GM23338 (cell line): ENCODE data around the gene FMN2.

Source experiments
- CREB1 ChIP-seq: fragments of 250-450 bp; sonication (Bioruptor Pico); IDR thresholded peaks from 2 replicates; pipeline ENCODE4 v1.5.0; 2020; ENCODE audit warnings: low read depth, mild to moderate bottlenecking, moderate library complexity
- EZH2 ChIP-seq: fragments of 200-600 bp; sonication (generic); IDR thresholded peaks from one replicate; pipeline ENCODE4 v1.8.0; 2017; ENCODE audit warnings: antibody characterized with exemption, mild to moderate bottlenecking, low read depth; ENCODE audit not compliant: unreplicated experiment
- EZH2phosphoT487 ChIP-seq: fragments of 200-600 bp; sonication (generic); IDR thresholded peaks from one replicate; pipeline ENCODE4 v1.8.1; 2018; ENCODE audit warnings: antibody characterized with exemption; ENCODE audit not compliant: unreplicated experiment
- JUNB ChIP-seq: IDR thresholded peaks from one replicate; pipeline ENCODE4 v1.6.1; 2016; ENCODE audit warnings: antibody characterized with exemption; ENCODE audit not compliant: unreplicated experiment
- NANOG ChIP-seq: IDR thresholded peaks from 2 replicates; pipeline ENCODE4 v1.6.1; 2016; ENCODE audit warnings: antibody characterized with exemption, borderline replicate concordance
- POLR2AphosphoS5 ChIP-seq: IDR thresholded peaks from 2 replicates; pipeline ENCODE4 v1.6.1; 2016; ENCODE audit warnings: antibody characterized with exemption, low read depth
- STAT1 ChIP-seq: IDR thresholded peaks from one replicate; pipeline ENCODE4 v1.6.1; 2016; ENCODE audit warnings: antibody characterized with exemption; ENCODE audit not compliant: unreplicated experiment
- ZNF331 ChIP-seq: fragments of 250-450 bp; sonication (Bioruptor Pico); IDR thresholded peaks from 2 replicates; pipeline ENCODE4 v1.5.0; 2020; ENCODE audit warnings: low read depth, mild to moderate bottlenecking, moderate library complexity
- TF ChIP-seq, protein P1 (sequence below), 2 experiments: fragments of 200-600 bp in 1 of 2; sonication (generic) in 1 of 2; conservative IDR thresholded peaks; 2 replicates each; pipeline versions ENCODE4 v1.5.1 to v1.6.1; 2016 to 2017; ENCODE audit warnings: antibody characterized with exemption in 2 of 2, low read depth in 2 of 2, mild to moderate bottlenecking in 2 of 2, moderate library complexity in 1 of 2
- TF ChIP-seq, protein P2 (sequence below): IDR thresholded peaks from one replicate; pipeline ENCODE4 v1.6.1; 2018; ENCODE audit warnings: antibody characterized with exemption; ENCODE audit not compliant: unreplicated experiment
- TF ChIP-seq, protein P3 (sequence below): IDR thresholded peaks from 2 replicates; pipeline ENCODE4 v1.6.1; 2016; ENCODE audit warnings: antibody characterized with exemption
- TF ChIP-seq, protein P4 (sequence below): fragments of 250-450 bp; sonication (Bioruptor Pico); IDR thresholded peaks from 2 replicates; pipeline ENCODE4 v1.5.0; 2020; ENCODE audit warnings: mild to moderate bottlenecking, moderate library complexity

- TF ChIP-seq EZH2, result no peak
- TF ChIP-seq, protein P1, sequence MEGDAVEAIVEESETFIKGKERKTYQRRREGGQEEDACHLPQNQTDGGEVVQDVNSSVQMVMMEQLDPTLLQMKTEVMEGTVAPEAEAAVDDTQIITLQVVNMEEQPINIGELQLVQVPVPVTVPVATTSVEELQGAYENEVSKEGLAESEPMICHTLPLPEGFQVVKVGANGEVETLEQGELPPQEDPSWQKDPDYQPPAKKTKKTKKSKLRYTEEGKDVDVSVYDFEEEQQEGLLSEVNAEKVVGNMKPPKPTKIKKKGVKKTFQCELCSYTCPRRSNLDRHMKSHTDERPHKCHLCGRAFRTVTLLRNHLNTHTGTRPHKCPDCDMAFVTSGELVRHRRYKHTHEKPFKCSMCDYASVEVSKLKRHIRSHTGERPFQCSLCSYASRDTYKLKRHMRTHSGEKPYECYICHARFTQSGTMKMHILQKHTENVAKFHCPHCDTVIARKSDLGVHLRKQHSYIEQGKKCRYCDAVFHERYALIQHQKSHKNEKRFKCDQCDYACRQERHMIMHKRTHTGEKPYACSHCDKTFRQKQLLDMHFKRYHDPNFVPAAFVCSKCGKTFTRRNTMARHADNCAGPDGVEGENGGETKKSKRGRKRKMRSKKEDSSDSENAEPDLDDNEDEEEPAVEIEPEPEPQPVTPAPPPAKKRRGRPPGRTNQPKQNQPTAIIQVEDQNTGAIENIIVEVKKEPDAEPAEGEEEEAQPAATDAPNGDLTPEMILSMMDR (conservative IDR thresholded peaks at IDR 0.05; ENCODE audit: low read depth in 2 of 2), result no peak
- no peak for TF ChIP-seq POLR2AphosphoS5
- TF ChIP-seq, protein P2, sequence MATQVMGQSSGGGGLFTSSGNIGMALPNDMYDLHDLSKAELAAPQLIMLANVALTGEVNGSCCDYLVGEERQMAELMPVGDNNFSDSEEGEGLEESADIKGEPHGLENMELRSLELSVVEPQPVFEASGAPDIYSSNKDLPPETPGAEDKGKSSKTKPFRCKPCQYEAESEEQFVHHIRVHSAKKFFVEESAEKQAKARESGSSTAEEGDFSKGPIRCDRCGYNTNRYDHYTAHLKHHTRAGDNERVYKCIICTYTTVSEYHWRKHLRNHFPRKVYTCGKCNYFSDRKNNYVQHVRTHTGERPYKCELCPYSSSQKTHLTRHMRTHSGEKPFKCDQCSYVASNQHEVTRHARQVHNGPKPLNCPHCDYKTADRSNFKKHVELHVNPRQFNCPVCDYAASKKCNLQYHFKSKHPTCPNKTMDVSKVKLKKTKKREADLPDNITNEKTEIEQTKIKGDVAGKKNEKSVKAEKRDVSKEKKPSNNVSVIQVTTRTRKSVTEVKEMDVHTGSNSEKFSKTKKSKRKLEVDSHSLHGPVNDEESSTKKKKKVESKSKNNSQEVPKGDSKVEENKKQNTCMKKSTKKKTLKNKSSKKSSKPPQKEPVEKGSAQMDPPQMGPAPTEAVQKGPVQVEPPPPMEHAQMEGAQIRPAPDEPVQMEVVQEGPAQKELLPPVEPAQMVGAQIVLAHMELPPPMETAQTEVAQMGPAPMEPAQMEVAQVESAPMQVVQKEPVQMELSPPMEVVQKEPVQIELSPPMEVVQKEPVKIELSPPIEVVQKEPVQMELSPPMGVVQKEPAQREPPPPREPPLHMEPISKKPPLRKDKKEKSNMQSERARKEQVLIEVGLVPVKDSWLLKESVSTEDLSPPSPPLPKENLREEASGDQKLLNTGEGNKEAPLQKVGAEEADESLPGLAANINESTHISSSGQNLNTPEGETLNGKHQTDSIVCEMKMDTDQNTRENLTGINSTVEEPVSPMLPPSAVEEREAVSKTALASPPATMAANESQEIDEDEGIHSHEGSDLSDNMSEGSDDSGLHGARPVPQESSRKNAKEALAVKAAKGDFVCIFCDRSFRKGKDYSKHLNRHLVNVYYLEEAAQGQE, result no peak
- TF ChIP-seq, protein P3, sequence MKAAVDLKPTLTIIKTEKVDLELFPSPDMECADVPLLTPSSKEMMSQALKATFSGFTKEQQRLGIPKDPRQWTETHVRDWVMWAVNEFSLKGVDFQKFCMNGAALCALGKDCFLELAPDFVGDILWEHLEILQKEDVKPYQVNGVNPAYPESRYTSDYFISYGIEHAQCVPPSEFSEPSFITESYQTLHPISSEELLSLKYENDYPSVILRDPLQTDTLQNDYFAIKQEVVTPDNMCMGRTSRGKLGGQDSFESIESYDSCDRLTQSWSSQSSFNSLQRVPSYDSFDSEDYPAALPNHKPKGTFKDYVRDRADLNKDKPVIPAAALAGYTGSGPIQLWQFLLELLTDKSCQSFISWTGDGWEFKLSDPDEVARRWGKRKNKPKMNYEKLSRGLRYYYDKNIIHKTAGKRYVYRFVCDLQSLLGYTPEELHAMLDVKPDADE, result no peak
- TF ChIP-seq CREB1 (CRISPR knock-in tag), result no peak
- no peak for TF ChIP-seq EZH2phosphoT487
- TF ChIP-seq NANOG, result no peak
- TF ChIP-seq, protein P4, sequence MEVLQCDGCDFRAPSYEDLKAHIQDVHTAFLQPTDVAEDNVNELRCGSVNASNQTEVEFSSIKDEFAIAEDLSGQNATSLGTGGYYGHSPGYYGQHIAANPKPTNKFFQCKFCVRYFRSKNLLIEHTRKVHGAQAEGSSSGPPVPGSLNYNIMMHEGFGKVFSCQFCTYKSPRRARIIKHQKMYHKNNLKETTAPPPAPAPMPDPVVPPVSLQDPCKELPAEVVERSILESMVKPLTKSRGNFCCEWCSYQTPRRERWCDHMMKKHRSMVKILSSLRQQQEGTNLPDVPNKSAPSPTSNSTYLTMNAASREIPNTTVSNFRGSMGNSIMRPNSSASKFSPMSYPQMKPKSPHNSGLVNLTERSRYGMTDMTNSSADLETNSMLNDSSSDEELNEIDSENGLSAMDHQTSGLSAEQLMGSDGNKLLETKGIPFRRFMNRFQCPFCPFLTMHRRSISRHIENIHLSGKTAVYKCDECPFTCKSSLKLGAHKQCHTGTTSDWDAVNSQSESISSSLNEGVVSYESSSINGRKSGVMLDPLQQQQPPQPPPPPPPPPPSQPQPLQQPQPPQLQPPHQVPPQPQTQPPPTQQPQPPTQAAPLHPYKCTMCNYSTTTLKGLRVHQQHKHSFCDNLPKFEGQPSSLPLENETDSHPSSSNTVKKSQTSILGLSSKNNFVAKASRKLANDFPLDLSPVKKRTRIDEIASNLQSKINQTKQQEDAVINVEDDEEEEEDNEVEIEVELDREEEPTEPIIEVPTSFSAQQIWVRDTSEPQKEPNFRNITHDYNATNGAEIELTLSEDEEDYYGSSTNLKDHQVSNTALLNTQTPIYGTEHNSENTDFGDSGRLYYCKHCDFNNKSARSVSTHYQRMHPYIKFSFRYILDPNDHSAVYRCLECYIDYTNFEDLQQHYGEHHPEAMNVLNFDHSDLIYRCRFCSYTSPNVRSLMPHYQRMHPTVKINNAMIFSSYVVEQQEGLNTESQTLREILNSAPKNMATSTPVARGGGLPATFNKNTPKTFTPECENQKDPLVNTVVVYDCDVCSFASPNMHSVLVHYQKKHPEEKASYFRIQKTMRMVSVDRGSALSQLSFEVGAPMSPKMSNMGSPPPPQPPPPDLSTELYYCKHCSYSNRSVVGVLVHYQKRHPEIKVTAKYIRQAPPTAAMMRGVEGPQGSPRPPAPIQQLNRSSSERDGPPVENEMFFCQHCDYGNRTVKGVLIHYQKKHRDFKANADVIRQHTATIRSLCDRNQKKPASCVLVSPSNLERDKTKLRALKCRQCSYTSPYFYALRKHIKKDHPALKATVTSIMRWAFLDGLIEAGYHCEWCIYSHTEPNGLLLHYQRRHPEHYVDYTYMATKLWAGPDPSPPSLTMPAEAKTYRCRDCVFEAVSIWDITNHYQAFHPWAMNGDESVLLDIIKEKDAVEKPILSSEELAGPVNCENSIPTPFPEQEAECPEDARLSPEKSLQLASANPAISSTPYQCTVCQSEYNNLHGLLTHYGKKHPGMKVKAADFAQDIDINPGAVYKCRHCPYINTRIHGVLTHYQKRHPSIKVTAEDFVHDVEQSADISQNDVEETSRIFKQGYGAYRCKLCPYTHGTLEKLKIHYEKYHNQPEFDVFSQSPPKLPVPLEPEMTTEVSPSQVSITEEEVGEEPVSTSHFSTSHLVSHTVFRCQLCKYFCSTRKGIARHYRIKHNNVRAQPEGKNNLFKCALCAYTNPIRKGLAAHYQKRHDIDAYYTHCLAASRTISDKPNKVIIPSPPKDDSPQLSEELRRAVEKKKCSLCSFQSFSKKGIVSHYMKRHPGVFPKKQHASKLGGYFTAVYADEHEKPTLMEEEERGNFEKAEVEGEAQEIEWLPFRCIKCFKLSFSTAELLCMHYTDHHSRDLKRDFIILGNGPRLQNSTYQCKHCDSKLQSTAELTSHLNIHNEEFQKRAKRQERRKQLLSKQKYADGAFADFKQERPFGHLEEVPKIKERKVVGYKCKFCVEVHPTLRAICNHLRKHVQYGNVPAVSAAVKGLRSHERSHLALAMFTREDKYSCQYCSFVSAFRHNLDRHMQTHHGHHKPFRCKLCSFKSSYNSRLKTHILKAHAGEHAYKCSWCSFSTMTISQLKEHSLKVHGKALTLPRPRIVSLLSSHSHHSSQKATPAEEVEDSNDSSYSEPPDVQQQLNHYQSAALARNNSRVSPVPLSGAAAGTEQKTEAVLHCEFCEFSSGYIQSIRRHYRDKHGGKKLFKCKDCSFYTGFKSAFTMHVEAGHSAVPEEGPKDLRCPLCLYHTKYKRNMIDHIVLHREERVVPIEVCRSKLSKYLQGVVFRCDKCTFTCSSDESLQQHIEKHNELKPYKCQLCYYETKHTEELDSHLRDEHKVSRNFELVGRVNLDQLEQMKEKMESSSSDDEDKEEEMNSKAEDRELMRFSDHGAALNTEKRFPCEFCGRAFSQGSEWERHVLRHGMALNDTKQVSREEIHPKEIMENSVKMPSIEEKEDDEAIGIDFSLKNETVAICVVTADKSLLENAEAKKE, result no peak
- no peak for TF ChIP-seq JUNB
- TF ChIP-seq STAT1, result no peak
- no peak for TF ChIP-seq ZNF331
Measured at GRCh38 chr1:240497908-240498307, 406.2 kb downstream of the FMN2 start.
